Measurements from ENCODE around the gene TTLL11.

- TF ChIP-seq, protein P1, sequence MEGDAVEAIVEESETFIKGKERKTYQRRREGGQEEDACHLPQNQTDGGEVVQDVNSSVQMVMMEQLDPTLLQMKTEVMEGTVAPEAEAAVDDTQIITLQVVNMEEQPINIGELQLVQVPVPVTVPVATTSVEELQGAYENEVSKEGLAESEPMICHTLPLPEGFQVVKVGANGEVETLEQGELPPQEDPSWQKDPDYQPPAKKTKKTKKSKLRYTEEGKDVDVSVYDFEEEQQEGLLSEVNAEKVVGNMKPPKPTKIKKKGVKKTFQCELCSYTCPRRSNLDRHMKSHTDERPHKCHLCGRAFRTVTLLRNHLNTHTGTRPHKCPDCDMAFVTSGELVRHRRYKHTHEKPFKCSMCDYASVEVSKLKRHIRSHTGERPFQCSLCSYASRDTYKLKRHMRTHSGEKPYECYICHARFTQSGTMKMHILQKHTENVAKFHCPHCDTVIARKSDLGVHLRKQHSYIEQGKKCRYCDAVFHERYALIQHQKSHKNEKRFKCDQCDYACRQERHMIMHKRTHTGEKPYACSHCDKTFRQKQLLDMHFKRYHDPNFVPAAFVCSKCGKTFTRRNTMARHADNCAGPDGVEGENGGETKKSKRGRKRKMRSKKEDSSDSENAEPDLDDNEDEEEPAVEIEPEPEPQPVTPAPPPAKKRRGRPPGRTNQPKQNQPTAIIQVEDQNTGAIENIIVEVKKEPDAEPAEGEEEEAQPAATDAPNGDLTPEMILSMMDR (IDR thresholded peaks at IDR 0.05) = no peak
- no peak for TF ChIP-seq POLR2A (IDR thresholded peaks at IDR 0.05; ENCODE audit: low read depth)
- no peak for TF ChIP-seq POLR2AphosphoS5 (IDR thresholded peaks at IDR 0.05)
These were observed 175.5 kb downstream of the TTLL11 start for GRCh38 chr9:121917375-121918335.

All from esophagus muscularis mucosa (tissue), 3 donors.